GM19193 (cell line): ENCODE results near the gene FES.

ENCODE experiments used
- POLR2A ChIP-seq: IDR thresholded peaks from 4 replicates; pipeline ENCODE4 v1.6.1; 2011; ENCODE audit not compliant: insufficient read depth, insufficient read length; ENCODE audit errors: extremely low read depth

The FES gene

DNA sequence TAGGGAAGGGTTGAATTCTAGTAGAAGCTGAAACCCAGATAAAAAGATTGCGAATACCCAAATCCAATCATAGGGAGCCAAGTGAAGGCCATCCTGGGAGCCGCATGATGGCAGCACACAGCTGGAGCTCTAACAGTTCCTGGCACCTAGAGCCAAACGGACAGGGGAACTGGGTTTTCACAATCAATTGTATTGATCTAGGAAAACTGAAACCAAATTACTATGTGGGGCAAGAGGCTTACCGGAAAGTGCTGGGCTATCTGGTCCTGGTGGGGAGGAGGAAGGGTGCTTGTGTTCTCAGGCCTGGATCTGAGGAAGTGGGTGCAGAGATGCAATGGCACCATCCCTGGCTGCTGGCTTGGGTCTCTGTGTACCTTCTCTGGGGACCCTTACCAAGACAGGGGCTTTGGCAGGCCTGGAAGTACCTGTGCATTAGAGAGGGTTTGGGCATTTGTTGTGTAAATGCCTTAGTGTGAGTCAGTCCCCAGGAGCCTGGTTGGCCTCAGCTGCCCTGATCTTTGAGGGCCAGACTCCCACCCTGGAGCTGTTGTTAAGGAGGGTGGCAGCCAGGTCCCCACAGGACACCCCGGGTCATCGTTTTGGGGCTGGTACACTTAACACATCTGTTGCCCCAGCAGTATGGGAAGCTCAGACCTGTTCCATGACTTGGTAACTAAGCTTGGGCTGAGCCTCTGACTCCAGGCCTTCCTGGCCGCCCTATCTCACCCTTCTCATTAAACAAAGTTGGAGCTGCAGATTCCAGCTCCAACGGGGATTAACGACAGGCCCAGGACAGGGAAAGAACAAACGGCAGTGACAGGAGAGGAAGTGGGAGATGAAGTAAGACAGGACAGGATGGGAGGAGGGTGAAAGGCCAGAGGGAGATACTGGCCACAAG lies 24.8 kb upstream of the FES start:
- TF ChIP-seq POLR2A: no peak

DNA sequence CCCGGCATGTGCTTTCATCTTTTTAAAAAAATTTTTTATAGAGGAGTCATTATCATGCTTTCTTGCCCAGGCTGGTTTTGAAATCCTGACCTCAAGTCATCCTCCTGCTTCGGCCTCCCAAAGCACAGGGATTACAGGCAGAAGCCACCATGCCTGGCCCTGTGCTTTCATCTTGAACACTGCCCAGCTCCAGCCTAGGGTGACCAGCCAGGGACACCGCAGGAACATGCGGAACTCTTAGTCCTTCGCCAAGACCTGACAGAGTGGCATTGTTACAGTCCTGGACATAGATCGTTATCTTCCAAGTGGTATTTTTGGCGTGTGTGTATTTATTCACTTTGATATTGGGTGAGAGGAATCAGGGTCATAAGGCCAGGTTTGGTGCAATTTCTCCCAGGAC lies 23.9 kb upstream of the FES start:
- no peak for TF ChIP-seq POLR2A

DNA sequence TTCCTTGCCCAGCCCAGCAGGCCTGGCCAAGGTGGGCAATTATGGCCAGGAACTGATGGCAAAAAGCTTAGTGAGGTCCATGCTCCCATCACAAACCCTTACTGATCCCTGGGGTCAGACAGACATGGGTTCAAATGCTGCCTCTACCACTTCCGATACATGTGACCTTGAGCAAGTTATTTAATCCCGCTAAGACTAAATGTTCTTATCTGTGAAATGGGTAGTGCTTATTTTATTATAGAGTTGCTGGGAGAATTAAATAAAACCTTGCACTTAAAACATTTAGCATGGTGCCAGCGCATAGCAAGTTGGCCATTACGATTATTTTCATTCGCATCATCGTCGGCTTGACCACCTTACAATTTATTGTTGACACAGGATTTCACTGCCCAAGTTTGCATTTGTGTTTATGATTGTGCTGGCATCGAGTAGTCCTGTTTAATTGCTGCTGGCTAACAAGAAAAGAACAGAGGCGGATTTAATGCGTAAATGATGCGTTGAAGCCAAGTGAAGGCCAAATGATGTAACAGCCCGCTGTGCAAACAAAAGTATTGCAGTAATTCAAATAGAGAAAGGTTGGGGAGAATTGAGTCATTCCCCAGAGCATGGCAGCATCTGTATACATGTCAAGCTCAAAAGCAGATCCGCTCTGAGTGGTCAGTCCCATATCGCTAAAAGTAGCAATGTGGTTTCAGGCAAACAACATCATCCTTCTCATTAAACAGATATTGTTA lies 23.2 kb upstream of the FES start:
- TF ChIP-seq POLR2A: no peak

DNA sequence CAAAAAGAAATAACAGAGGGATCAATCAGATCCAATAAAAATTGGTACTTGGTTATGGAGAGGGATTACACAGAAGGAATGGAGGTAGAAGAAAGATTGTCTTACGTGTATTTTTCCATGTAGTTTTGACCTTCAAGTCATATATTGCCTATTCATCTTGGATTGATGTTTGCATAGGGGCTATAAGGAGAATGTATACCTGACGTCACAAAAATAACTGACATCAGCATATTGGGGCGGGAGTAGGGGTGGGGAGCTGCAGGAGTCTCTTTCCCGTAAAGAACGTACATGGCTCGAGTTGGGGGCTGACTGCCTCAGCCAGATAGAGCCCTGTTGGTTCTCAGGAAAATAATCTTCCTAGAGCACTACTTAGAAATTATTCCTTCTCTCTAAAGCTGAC lies 21.8 kb upstream of the FES start:
- TF ChIP-seq POLR2A: no peak

DNA sequence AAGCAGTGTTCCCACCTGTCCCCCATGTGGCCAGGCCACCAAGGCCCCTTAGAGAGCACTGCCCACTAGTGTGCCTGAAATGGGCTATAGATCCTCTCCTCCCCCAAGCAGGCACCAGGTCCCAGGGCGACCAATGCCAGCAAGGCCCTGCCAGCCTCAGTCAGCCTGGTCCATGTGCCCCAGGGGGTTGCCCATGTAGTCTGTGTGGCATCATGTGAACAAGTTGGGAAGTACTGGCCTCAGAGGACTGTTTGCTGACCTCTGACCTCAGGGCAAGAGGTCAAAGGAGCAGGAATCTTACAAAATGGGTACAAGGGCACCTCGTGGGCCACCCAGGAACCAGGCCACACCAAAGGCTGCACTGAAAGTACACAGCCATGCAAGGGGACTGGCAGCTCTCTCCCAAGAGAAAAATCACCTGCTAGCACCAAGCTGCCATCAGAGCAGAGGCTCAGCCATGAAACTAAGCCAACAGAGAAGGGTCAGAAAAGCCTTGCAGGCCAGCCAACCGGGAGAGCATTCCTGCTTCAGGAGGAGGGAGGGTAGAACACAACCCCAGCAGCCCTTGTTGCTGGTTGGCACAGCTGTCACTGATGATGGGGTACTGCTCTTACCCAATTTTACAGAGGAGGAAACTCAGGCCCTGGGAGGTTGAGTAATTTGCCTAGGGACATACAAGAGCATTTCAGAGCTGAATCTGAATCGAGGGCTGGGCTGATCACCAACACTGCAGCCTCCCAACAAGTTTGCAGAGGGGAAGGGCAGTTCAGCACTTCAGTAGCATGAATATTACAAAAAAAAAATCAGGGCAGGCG lies 21.1 kb upstream of the FES start:
- TF ChIP-seq POLR2A: no peak

DNA sequence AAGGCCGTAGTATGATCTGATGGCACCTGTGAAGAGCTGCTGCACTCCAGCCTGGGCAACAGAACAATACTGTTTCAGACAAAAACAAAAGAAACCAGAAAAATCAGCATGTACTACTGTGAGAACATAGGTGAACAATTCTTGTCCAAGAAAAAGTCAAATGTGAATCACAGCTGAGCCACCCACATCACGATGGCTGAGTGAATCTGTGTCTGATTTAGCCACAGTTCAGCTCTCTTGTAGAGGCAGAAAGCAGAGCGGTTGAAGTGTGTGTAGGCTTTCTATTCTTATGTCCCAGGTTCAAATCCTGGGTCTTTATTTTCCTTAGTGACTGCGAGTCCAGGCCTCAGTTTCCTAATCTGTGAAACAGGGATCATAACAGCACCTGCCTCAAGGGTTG lies 20.3 kb upstream of the FES start:
- no peak for TF ChIP-seq POLR2A

DNA sequence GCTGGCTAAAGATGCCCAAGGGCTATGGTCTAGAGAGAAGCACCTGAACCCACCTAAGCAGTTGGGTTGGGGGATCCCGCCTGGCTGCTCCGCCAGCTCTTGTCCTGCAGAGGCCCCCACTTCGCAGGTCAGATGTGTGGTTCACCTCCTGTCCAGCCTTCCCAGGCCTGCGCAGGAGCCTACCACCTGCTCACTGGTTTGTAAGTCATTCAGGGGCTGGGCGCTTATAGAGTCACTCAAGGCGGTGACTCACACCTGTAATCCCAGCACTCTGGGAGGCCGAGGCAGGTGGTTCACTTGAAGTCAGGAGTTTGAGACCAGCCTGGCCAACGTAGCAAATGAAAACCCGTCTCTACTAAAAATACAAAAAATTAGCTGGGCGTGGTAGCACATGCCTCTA lies 19.8 kb upstream of the FES start:
- TF ChIP-seq POLR2A: no peak

DNA sequence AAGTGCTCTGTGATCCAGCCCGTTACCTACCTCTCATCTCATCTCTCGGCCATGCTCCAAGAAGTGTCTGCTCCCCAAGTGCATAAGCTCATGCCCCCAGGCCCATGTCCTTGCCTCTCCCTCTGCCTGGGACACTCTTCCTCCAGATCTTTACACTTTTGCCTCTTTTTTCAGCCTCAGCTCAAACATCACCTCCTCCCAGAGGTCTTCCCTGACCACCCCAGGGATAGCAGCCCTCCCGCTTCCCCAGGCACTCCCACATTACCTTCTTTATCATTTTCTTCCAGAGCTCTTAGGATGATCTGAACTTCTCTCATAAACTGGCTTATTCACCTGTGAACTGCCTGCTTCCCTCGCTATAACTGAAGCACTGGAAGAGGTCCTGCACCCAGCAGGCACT lies 18.6 kb upstream of the FES start:
- no peak for TF ChIP-seq POLR2A

DNA sequence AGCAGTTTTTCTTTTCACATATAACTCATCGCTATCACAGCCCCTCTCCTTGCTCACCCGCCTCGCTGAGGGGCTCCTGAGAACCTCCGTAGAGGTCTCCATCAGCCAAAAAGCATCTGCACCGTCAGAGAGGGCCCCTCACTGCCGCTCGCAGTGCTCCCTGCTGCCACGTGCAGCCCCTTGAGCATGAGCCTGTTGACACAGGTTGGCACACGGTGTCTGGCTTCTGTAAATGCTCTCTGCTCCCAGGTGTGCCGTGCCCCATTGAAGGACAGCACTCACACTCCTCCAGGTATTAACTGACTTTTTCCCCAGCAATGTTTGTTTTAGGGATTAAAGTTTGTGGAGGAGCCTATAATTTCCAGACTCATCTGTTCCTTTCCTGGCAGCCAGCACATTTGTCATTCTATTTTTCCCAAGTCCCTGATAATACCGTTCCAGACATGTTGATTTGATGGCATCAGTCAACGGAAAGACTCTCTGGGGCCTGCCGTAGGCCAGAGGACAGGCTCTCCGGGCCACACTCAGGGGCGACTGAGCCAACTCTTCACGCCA lies 18.1 kb upstream of the FES start:
- no peak for TF ChIP-seq POLR2A

DNA sequence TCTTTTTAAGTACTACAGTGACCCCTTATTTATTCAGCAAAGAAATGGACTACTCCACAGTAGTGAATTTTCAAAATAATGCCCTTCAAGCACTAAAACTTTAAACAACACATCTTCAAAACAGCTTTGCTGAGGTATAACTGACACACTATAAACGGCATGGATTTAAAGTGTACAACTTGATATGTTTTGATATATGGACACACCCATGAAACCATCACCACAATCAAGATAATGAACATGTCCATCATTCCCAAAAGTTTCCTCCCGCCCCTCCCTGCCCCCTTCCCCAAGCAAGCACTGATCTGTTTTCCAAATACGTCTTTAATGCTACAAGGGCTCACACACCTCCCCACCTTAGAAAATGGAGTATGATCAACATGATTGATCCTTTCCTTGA lies 17.5 kb upstream of the FES start:
- TF ChIP-seq POLR2A: no peak

DNA sequence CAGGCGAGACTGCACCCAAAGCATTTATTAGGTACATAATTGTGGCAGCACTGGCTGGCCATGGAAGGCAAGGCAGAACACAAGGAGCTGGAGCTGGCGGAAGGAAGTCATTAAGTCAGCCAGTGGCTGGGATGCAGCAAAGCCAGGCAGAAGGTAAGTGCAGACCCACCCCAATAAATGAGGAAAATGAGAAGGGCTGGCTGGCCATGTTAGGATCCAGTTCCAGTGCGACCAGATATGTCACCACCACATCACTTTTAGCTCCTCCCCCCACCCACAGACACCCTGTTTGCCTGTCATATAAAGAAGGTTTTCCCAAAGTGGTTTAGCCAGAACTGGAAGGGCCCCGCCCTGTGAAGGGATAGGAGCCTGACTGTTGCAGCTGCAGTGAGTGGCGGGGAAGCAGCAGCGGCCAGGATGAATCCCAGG lies 16.0 kb upstream of the FES start, which contains the start of gene FURIN:
Gene FURIN (plus strand): TSS at position 328 of the 429 bp plus-strand sequence. CDS start 7,153 bp downstream, outside the sequence.
- TF ChIP-seq POLR2A: no peak

DNA sequence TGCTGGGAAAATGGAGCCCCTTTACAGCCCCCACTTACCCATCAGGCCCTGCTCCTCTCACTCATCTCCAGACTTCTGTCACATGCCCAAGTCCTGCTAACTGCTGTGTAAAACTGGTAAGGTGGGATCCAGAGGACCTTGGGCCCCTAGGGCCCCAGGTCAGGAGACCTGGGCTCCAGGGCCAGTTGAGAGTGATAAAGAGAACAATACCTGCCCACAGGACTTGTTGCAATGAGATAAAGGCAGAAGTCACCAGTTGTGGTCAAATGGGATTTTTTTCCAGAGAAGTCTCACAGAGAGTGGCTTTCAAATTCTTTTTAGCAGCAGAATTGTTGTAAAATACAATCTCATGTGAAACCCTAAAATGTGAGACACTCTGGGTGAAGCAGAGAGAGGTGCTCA lies 15.2 kb upstream of the FES start:
- TF ChIP-seq POLR2A: no peak

DNA sequence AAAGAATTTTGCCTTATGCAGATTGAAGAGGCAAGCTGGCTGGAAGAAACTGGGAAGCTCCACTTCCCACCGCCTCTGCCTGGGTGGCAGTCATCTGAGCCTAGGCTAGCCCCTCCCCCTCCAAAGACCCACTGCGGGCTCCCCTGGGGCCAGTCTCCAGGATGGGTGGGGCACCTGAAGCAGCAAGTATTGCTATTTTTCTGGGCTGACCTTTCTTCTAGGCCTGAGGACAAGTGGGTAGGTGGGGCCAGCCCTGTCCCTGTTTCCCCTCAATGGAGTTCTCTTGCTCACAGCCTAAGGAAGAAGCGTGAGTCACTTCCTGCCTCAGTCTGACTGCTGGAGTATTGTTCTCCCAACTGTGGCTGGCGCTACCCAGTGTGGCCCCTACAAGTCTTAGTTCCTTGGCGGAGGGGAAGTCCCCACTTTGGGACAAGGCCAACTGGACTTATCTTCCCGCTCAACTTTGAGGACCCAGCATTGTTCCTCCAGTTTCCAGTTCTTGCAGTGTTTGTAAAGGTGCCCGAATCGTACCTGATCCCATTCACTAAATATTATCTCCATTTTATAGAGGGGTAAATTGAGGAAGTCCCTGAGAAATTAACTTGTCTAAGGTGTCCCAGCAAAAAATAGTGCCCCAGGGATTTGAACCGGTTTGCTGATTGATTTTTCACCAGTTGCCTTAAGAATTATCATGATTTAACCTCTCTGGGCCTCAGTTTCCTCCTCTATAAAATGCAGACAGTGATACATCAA lies 14.5 kb upstream of the FES start:
- no peak for TF ChIP-seq POLR2A
